ENCODE data around the gene DNM3.

The DNM3 gene

DNA sequence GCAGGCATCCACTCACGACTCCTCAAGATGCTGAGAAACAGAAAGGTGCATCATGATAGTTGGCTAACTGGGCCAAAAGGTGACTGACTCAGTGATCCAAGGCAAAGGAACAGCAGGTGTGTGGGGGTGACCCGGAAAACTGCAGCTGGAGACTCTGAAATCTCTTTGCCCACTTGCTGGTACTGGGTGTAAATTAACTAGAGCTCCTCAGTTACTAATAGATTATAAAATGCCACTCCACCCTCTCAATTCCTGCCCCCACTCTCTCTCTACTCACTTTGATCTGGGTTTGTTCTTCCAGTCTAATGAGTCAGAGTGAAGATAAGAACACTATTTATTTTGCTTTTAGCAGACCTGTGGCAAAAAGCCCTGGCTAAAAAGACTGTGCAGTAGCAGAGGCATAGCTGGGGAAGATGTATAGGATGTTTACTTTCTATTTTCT lies 609.7 kb downstream of the DNM3 start:
- Histone ChIP-seq H2AFZ (ENCODE audit: low read length) (peak overlapping the region; percentile 86; the same call in 1 of the 2 replicates), H3K27ac (ENCODE audit: low read depth, low read length, poor library complexity, severe bottlenecking) (no peak overlapping the region), H3K27me3 (ENCODE audit: insufficient read depth, low read length) (no peaks in the 10 kb centered on the region), H3K79me2 (ENCODE audit: insufficient read depth, low read length) (no peaks in the 10 kb centered on the region), H4K20me1 (ENCODE audit: insufficient read depth, low read length) (no peaks in the 10 kb centered on the region), H3K9me3 (ENCODE audit: low read length) (no peaks in the 10 kb centered on the region), H3K4me3 (ENCODE audit: low read depth, low read length, poor library complexity, severe bottlenecking) (no peak overlapping the region), H3F3A (ENCODE audit: insufficient read depth, low read length) (no peaks in the 10 kb centered on the region), H3K4me1 (ENCODE audit: insufficient read depth, low read length, severe bottlenecking) (peaks cover 22% of the 10 kb centered on the region), H3K9me2 (ENCODE audit: low read depth, low read length) (no peaks in the 10 kb centered on the region), H3K9ac (ENCODE audit: low read length) (no peak overlapping the region), H3K36me3 (ENCODE audit: insufficient read depth, low read length) (no peaks in the 10 kb centered on the region), H3K4me2 (ENCODE audit: low read length) (no peak overlapping the region)
- no peak for TF ChIP-seq EZH2 (IDR thresholded peaks at IDR 0.05; ENCODE audit: borderline replicate concordance, low read length)
- TF ChIP-seq, protein P1, sequence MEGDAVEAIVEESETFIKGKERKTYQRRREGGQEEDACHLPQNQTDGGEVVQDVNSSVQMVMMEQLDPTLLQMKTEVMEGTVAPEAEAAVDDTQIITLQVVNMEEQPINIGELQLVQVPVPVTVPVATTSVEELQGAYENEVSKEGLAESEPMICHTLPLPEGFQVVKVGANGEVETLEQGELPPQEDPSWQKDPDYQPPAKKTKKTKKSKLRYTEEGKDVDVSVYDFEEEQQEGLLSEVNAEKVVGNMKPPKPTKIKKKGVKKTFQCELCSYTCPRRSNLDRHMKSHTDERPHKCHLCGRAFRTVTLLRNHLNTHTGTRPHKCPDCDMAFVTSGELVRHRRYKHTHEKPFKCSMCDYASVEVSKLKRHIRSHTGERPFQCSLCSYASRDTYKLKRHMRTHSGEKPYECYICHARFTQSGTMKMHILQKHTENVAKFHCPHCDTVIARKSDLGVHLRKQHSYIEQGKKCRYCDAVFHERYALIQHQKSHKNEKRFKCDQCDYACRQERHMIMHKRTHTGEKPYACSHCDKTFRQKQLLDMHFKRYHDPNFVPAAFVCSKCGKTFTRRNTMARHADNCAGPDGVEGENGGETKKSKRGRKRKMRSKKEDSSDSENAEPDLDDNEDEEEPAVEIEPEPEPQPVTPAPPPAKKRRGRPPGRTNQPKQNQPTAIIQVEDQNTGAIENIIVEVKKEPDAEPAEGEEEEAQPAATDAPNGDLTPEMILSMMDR (IDR thresholded peaks at IDR 0.05; ENCODE audit: low read length): no peak

DNA sequence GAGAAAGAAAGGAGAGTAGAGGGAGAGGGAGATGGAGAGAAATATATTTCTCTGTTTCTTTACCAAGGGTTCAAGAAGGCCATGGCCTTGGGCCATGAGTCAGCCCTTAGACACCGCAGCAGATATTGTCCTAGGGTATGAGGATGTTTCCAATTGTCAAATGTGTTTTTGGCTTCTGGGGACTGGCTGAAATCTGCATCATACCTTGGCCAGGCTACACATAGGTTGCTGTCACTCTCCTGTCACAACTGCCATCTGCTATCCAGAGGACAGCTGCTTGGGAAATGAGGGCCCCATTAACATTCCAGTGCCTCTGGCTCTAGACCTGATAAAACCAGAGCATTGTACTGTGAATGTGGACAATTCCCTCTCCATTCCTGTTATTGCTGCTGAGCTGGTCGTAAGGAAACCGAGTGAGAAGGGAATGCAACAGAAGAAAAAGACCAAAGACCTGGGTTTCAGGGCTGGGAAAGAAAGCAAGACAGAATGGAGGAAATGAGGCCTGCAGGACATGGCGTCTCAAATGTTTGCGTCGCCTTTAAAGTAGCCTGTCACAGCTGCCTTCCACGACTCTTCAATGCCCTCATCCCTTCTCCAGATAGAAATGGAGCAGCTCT lies 611.3 kb downstream of the DNM3 start:
- Histone ChIP-seq H3K4me3 (ENCODE audit: low read depth, low read length, poor library complexity, severe bottlenecking) (no peak overlapping the region), H3K79me2 (ENCODE audit: insufficient read depth, low read length) (no peaks in the 10 kb centered on the region), H3K9me2 (ENCODE audit: low read depth, low read length) (no peaks in the 10 kb centered on the region), H3K27me3 (ENCODE audit: insufficient read depth, low read length) (no peaks in the 10 kb centered on the region), H3F3A (ENCODE audit: insufficient read depth, low read length) (no peaks in the 10 kb centered on the region), H2AFZ (ENCODE audit: low read length) (no peak overlapping the region), H4K20me1 (ENCODE audit: insufficient read depth, low read length) (no peaks in the 10 kb centered on the region), H3K4me2 (ENCODE audit: low read length) (no peak overlapping the region), H3K36me3 (ENCODE audit: insufficient read depth, low read length) (no peaks in the 10 kb centered on the region), H3K9me3 (ENCODE audit: low read length) (no peaks in the 10 kb centered on the region), H3K4me1 (ENCODE audit: insufficient read depth, low read length, severe bottlenecking) (peaks cover 22% of the 10 kb centered on the region), H3K27ac (ENCODE audit: low read depth, low read length, poor library complexity, severe bottlenecking) (no peak overlapping the region), H3K9ac (ENCODE audit: low read length) (no peak overlapping the region)
- no peak for TF ChIP-seq EZH2 (IDR thresholded peaks at IDR 0.05; ENCODE audit: borderline replicate concordance, low read length)
- TF ChIP-seq, protein P1 (IDR thresholded peaks at IDR 0.05; ENCODE audit: low read length): no peak

DNA sequence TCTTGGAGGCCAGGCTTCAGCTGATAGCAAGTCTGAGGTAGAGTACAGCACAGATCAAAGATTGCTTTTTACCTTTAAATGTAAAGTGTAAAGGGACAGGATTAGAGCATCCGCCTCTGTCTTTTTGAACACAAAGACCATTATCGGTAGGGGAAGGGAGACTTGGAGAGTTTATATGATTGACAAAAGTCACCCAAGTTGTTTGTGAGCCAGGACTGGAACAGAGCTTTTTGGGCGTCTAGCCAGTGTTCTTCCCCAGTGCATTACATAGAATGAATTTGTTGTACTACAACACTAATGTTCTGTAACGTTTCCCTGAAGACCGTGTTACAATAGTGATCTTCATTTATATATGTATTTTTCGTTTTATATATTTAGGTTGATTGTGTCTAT lies 611.9 kb downstream of the DNM3 start:
- Histone ChIP-seq H3K9me3 (ENCODE audit: low read length) (no peaks in the 10 kb centered on the region), H3K79me2 (ENCODE audit: insufficient read depth, low read length) (no peaks in the 10 kb centered on the region), H3F3A (ENCODE audit: insufficient read depth, low read length) (no peaks in the 10 kb centered on the region), H3K4me1 (ENCODE audit: insufficient read depth, low read length, severe bottlenecking) (peaks cover 22% of the 10 kb centered on the region), H2AFZ (ENCODE audit: low read length) (no peak overlapping the region), H3K9ac (ENCODE audit: low read length) (no peak overlapping the region), H3K4me2 (ENCODE audit: low read length) (no peak overlapping the region), H3K9me2 (ENCODE audit: low read depth, low read length) (no peaks in the 10 kb centered on the region), H3K27ac (ENCODE audit: low read depth, low read length, poor library complexity, severe bottlenecking) (no peak overlapping the region), H3K27me3 (ENCODE audit: insufficient read depth, low read length) (no peaks in the 10 kb centered on the region), H3K4me3 (ENCODE audit: low read depth, low read length, poor library complexity, severe bottlenecking) (no peak overlapping the region), H3K36me3 (ENCODE audit: insufficient read depth, low read length) (no peaks in the 10 kb centered on the region), H4K20me1 (ENCODE audit: insufficient read depth, low read length) (no peaks in the 10 kb centered on the region)
- TF ChIP-seq EZH2 (IDR thresholded peaks at IDR 0.05; ENCODE audit: borderline replicate concordance, low read length): no peak
- TF ChIP-seq, protein P1 (IDR thresholded peaks at IDR 0.05; ENCODE audit: low read length): no peak

Measured in OCI-LY1 (cell line).